Middle frontal gyrus (tissue), 1 donor: ENCODE measurements around the gene TBCE.
"Not testable (repeated sequence)": the region's sequence is repeated elsewhere in the genome, so short reads cannot be mapped to it uniquely, and the experiment has no call there.

Source experiments
- DNase-seq: peaks from one replicate; pipeline ENCODE4 v3.0.0-alpha.2; 2015; ENCODE audit warnings: low spot score; ENCODE audit errors: extremely low spot score

Gene TBCE

GRCh38 chr1:235351441-235351840, 15.8 kb upstream of the TBCE start:
- DNase-seq = no peak

DNA sequence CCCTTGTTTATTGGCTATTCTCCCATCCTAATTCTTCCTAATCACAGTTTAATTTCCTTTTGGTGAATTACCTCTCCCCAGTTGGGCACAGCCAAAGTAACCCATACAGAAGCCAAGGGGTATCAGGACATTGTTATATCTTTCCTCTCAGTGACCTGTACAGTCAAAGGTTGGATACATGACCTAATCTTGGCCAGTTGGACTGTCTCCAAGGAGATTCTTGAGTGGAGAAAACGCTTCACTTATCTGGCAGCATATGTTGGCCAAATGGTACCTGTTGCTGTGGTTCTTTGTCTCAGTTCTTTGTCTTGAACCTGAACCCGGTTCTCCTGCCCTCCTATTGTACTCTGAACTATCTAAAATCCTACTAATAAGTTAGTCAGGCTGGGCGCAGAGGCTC, 15.3 kb upstream of the TBCE start:
- DNase-seq = no peak

GRCh38 chr1:235357485-235358373, 9.5 kb upstream of the TBCE start:
- no peak for DNase-seq

DNA sequence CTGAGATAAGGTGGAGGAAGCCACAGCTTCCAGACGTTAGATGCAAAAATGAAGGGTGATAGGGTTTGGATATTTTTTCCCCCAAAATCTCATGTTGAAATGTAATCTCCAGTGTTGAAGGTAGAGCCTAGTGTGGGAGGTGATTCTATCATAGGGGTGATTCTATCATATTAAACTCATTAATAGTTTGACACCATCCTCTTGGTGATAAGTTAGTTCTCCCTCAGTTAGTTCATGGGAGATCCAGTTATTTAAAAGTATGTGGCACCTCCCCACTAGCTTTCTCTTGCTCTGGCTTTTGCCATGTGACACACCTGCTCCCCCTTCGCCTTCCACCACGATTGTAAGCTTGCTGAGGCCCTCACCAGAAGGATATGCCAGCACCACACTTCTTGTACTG, 8.3 kb upstream of the TBCE start:
- no peak for DNase-seq

- DNase-seq = not testable (repeated sequence)
Measured at GRCh38 chr1:235364189-235364588, 3.0 kb upstream of the TBCE start.

- DNase-seq = no peak
Measured at GRCh38 chr1:235366286-235366685, 941 bp upstream of the TBCE start.

DNA sequence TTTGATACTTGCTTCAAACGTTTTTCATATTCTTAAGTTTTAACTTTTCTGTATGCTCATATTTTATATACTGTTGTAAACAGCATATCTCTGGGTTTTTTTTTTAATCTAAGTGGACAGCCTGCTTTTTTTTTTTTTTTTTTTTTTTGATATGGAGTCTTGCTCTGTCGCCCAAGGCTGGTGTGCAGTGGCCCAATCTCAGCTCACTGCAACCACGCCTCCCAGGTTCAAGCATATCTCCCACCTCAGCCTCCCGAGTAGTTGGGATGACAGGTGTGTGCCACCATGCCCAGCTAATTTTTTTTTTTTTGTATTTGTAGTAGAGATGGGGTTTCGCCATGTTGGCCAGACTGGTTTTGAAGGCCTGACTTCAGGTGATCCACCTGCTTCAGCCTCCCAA, 1.2 kb downstream of the TBCE start:
- no peak for DNase-seq

- DNase-seq = no peak
Measured at GRCh38 chr1:235369802-235370201, 2.6 kb downstream of the TBCE start.

GRCh38 chr1:235375919-235376605, 8.8 kb downstream of the TBCE start:
- no peak for DNase-seq

DNA sequence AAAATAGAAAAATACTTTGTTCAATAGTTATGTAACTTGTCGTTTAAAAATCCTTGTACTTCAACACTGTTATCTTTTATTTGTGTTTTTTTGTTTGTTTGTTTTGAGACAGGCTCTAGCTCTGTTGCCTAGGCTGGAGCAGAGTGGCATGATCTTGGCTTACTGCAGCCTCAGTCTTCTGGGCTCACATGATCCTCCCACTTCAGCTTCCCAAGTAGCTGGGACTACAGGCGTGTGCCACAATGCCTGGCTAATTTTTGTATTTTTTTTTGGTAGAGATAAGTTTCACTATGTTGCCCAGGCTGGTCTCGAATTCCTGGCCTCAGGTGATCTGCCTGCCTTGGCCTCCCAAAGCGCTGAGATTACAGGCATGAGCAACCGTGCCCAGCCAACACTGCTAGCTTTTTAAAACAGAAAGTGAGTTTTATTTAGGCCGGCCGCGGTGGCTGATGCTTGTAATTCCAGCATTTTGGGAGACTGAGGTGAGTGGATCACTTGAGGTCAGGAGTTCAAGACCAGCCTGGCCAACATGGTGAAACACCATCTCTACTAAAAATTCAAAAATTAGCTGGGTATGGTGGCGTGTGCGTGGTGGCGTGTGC, 11.0 kb downstream of the TBCE start:
- not testable (repeated sequence) for DNase-seq

DNA sequence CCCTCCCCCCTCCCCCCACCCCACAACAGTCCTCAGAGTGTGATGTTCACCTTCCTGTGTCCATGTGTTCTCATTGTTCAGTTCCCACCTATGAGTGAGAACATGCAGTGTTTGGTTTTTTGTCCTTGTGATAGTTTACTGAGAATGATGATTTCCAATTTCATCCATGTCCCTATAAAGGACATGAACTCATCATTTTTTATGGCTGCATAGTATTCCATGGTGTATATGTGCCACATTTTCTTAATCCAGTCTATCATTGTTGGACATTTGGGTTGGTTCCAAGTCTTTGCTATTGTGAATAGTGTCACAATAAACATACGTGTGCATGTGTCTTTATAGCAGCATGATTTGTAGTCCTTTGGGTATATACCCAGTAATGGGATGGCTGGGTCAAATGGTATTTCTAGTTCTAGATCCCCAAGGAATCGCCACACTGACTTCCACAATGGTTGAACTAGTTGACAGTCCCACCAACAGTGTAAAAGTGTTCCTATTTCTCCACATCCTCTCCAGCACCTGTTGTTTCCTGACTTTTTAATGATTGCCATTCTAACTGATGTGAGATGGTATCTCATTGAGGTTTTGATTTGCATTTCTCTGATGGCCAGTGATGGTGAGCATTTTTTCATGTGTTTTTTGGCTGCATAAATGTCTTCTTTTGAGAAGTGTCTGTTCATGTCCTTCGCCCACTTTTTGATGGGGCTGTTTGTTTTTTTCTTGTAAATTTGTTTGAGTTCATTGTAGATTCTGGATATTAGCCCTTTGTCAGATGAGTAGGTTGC, 14.9 kb downstream of the TBCE start:
- not testable (repeated sequence) for DNase-seq

GRCh38 chr1:235385633-235386032, 18.4 kb downstream of the TBCE start:
- not testable (repeated sequence) for DNase-seq

DNA sequence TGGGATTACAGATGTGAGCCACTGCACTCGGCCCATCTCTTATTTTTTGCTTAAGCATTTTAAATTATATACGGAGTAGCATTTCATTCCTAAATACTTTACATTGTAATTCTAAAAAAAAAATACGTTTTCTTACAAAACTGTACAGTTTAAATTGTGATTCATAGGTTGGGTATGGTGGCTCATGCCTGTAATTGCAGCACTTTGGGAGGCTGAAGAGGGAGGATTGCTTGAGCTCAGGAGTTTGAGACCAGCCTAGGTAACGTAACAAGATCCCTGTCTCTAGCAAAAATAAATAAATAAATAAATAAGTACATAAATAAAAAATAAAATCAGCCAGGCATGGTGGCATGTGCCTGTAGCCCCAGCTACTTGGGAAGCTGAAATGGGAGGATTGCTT, 24.6 kb downstream of the TBCE start:
- no peak for DNase-seq

- DNase-seq = no peak
Measured at GRCh38 chr1:235397733-235398132, 30.5 kb downstream of the TBCE start.

DNA sequence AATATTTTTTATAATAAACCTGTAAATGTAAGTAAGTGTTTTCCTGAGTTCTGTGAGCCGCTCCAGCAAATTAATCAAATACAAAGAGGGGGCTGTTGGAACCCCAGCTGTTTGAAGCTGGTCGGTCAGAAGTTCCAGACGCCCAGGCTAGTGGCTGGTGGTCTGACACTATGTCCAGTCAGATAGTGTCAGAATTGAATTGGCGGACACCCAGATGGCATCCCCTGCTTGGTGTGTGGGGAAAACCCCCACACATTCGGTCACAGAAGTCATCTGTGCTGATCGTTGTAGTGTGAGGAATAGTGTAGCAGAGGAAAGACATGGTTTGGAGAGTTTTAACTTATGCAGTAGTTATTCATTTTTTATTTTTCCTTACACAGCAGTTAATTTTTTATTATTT, 32.4 kb downstream of the TBCE start:
- DNase-seq = no peak

DNA sequence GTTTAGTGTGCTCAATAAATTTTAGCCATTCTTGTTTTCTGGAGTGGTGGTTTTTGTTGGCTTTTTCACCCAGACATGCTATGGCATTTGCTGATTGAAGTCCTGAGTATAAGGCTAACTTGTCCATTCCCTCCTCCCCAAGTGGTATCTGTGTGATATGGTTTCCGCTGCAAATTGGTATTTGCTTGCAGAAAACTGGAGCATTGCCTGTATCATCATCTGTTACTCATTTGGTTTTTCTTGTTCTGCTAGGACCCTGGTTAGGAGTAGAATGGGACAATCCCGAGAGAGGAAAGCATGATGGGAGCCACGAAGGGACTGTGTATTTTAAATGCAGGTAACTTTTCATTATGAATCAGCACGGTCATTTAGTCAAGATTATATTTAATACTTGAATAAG, 34.0 kb downstream of the TBCE start:
- no peak for DNase-seq

DNA sequence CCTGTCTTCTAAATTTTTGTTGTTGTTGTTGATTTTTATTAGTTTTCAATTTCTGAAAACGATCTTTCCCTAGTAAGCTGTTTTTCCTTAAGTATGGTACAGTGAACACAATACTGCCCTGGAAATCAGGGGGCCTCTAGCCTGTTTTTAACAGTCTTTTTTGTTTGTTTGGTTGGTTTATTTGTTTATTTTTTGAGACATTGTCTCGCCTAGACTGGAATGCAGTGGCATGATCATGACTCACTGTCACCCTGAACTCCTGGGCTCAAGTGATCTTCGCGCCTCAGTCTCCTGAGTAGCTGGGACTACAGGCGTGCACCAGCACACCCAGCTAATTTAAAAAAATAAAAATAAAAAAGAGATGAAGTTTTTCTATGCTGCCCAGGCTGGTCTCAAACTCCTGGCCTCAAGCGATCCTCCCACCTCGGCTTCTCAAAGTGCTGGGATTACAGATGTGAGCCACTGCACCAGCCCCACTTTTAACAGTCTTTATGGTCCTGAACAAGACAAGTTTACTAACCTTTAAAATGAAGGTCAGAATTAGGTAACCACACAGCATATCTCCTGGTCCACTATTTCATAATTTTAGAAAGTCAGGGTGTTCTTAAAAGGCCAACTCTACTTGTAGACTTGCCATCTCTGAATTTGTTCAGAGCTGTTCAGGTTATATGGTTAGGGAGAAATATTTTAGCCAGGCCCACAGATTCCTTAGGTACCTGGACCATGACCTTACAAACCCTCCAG, 35.4 kb downstream of the TBCE start:
- no peak for DNase-seq

GRCh38 chr1:235403593-235403992, 36.4 kb downstream of the TBCE start:
- no peak for DNase-seq

DNA sequence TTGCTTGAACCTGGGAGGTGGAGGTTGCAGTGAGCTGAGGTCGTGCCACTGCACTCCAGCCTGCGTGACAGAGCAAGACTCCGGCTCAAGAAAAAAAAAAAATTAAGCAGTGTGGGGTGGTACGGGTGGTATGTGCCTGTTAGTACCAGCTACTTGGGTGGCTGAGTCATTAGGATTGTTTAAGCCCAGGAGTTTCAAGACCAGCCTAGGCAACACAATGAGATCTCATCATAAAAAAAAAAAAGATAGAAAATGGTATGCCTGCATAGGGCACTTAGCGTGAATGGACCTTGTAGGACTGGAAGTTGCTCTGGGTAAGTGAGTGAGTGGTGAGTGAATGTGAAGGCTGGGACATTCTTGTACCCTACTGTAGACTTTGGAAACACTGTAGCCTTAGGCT, 37.0 kb downstream of the TBCE start:
- DNase-seq = no peak

GRCh38 chr1:235407419-235407818, 40.2 kb downstream of the TBCE start:
- DNase-seq = no peak

DNA sequence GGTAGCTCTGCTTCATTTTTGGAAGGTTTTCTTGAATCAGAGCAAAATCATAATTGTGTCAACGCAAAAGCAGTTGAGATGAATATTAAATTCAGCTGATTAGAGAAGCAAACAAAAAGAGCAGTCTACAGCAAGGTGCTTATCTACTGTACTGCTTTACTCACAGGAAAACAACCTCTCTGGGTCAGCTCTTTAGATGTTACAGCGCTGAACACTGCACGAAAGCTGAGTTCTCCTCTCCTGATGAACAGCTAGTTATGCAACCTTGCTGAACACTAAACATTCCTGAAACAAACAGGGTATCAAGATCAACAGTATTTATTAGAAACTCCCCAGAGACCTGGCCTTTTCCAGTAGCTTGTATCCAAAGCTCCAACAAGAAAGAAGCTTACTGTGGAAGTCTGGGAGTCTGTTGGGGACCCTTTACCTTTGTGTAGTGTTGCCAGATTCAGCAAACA, 41.3 kb downstream of the TBCE start:
- DNase-seq = no peak
